Activated T-helper 2 cell treated with anti-CD3 and anti-CD28 coated beads, Interferon-gamma antibody, Interleukin-2, Interleukin-4, amounts not matched to agents 10 μg/mL and 5 μg/mL and 100 μg/mL, durations not matched to agents 14 hours and 24 hours and 36 hours (primary cell): ENCODE results near the gene STX4. TPM values are rescaled to one million over a fixed set of nuclear protein-coding genes. Genes with fewer than 3 reads are reported as not detected.
A peak's percentile ranks its signal among the peaks of the same experiment; 100 is the strongest.

Source experiments
- DNase-seq: peaks from one replicate; pipeline ENCODE4 v3.0.0; 2021; ENCODE audit warnings: low spot score
- H3K27ac Mint-ChIP-seq: one replicate; pipeline ENCODE4 v1.8.0; 2021; ENCODE audit warnings: mixed read lengths
- H3K27me3 Mint-ChIP-seq: one replicate; pipeline ENCODE4 v1.8.0; 2021; ENCODE audit warnings: low read depth, mixed read lengths
- H3K36me3 Mint-ChIP-seq: one replicate; pipeline ENCODE4 v1.8.0; 2021; ENCODE audit warnings: low read depth, mixed read lengths
- H3K4me1 Mint-ChIP-seq: one replicate; pipeline ENCODE4 v1.8.0; 2021; ENCODE audit warnings: low read depth, mixed read lengths
- H3K4me3 Mint-ChIP-seq: one replicate; pipeline ENCODE4 v1.8.0; 2021; ENCODE audit warnings: low read depth, mild to moderate bottlenecking, moderate library complexity, mixed read lengths
- H3K9me3 Mint-ChIP-seq: one replicate; pipeline ENCODE4 v1.8.0; 2021; ENCODE audit warnings: mixed read lengths
- intact Hi-C: fragments of 100-400 bp; cut with micrococcal nuclease; formaldehyde crosslinking; loops from one replicate; pipeline ENCODE4 v1.15.1; 2023
- total RNA-seq: library from RNA; stranded (reverse); gene quantifications from 2 replicates; pipeline ENCODE4 v1.2.3, GENCODE V29; 2022

Gene STX4
- total RNA-seq: 48.2 and 51.8 TPM in 2 replicates

GRCh38 chr16:31032736-31033708, at the start of gene STX4:
Gene STX4, plus strand, starts transcription at chr16:31033558. Its CDS starts 248 bp downstream, at chr16:31033806.
- no peaks in the 10 kb centered on the region for H3K27me3 Mint-ChIP-seq
- DNase-seq: peak; percentile 97
- peak within 1 kb of the TSS; percentile 87 for H3K4me3 Mint-ChIP-seq
- H3K27ac Mint-ChIP-seq: peak within 1 kb of the TSS; percentile 89
- intact Hi-C loops: loop anchor here (1.0 to 2.0 kb wide), 5 partner anchors 36 to 110 kb away; partner anchors contain the start of genes FBXL19, KAT8, VKORC1 and ZNF646
- H3K9me3 Mint-ChIP-seq: no peaks in the 10 kb centered on the region
- H3K36me3 Mint-ChIP-seq: peaks cover 17% of the 10 kb centered on the region
- H3K4me1 Mint-ChIP-seq: peaks cover 16% of the 10 kb centered on the region

GRCh38 chr16:30983898-30984610, 49.3 kb upstream of the STX4 start:
- H3K9me3 Mint-ChIP-seq: no peaks in the 10 kb centered on the region
- H3K27me3 Mint-ChIP-seq: no peaks in the 10 kb centered on the region
- H3K36me3 Mint-ChIP-seq: peaks cover 26% of the 10 kb centered on the region
- H3K4me3 Mint-ChIP-seq: no peak overlapping the region
- intact Hi-C loops: loop anchor here (2.0 kb wide), 1 partner anchor 111 kb away; the partner anchor contains the start of gene VKORC1
- H3K27ac Mint-ChIP-seq: no peak overlapping the region
- H3K4me1 Mint-ChIP-seq: peaks cover 4% of the 10 kb centered on the region
- no peak for DNase-seq

- Mint-ChIP-seq H3K9me3 (no peaks in the 10 kb centered on the region), H3K27ac (peak within 1 kb of the TSS; percentile 33), H3K27me3 (no peaks in the 10 kb centered on the region), H3K36me3 (peaks cover 26% of the 10 kb centered on the region), H3K4me1 (peaks cover 4% of the 10 kb centered on the region), H3K4me3 (peak within 1 kb of the TSS; percentile 8)
- peak; percentile 69 for DNase-seq
- intact Hi-C loops: loop anchor here (2.0 to 5.0 kb wide), 2 partner anchors 110 to 882 kb away; partner anchors contain the start of gene VKORC1
Measured at GRCh38 chr16:30984669-30985400, 48.5 kb upstream of the STX4 start, which contains the start of gene HSD3B7. Gene HSD3B7, plus strand, starts transcription at chr16:30985207. Its CDS starts 452 bp downstream, at chr16:30985659.

- Mint-ChIP-seq H3K9me3 (no peaks in the 10 kb centered on the region), H3K36me3 (peaks cover 21% of the 10 kb centered on the region), H3K4me1 (peaks cover 4% of the 10 kb centered on the region), H3K4me3 (no peak overlapping the region), H3K27ac (peak overlapping the region; percentile 33), H3K27me3 (no peaks in the 10 kb centered on the region)
- intact Hi-C loops: loop anchor here (2.0 to 5.0 kb wide), 2 partner anchors 109 to 882 kb away; partner anchors contain the start of gene VKORC1
- DNase-seq: no peak
Measured at GRCh38 chr16:30985401-30986128, 47.8 kb upstream of the STX4 start.

GRCh38 chr16:30986129-30986991, 47.0 kb upstream of the STX4 start:
- H3K27me3 Mint-ChIP-seq: no peaks in the 10 kb centered on the region
- intact Hi-C loops: loop anchor here (5.0 kb wide), 1 partner anchor 881 kb away; no protein-coding TSS in a partner anchor
- no peak overlapping the region for H3K27ac Mint-ChIP-seq
- peaks cover 4% of the 10 kb centered on the region for H3K4me1 Mint-ChIP-seq
- no peak for DNase-seq
- H3K9me3 Mint-ChIP-seq: no peaks in the 10 kb centered on the region
- peaks cover 17% of the 10 kb centered on the region for H3K36me3 Mint-ChIP-seq
- H3K4me3 Mint-ChIP-seq: no peak overlapping the region

GRCh38 chr16:30987581-30988190, 45.7 kb upstream of the STX4 start:
- Mint-ChIP-seq H3K27ac (no peak overlapping the region), H3K9me3 (no peaks in the 10 kb centered on the region), H3K4me3 (no peak overlapping the region), H3K27me3 (no peaks in the 10 kb centered on the region), H3K4me1 (peaks cover 5% of the 10 kb centered on the region), H3K36me3 (peaks cover 7% of the 10 kb centered on the region)
- intact Hi-C loops: loop anchor here (5.0 kb wide), 1 partner anchor 880 kb away; no protein-coding TSS in a partner anchor
- no peak for DNase-seq

- Mint-ChIP-seq H3K9me3 (no peaks in the 10 kb centered on the region), H3K27me3 (no peaks in the 10 kb centered on the region), H3K36me3 (no peaks in the 10 kb centered on the region), H3K4me1 (peaks cover 10% of the 10 kb centered on the region), H3K27ac (no peak overlapping the region), H3K4me3 (no peak overlapping the region)
- no peak for DNase-seq
- intact Hi-C loops: loop anchor here (5.0 kb wide), 1 partner anchor 878 kb away; no protein-coding TSS in a partner anchor
Measured at GRCh38 chr16:30989469-30990047, 43.8 kb upstream of the STX4 start.

GRCh38 chr16:30990105-30990504, 43.3 kb upstream of the STX4 start:
- DNase-seq: no peak
- H3K9me3 Mint-ChIP-seq: no peaks in the 10 kb centered on the region
- peaks cover 12% of the 10 kb centered on the region for H3K4me1 Mint-ChIP-seq
- H3K4me3 Mint-ChIP-seq: no peak overlapping the region
- intact Hi-C loops: no loop called here
- no peaks in the 10 kb centered on the region for H3K27me3 Mint-ChIP-seq
- H3K27ac Mint-ChIP-seq: no peak overlapping the region
- H3K36me3 Mint-ChIP-seq: no peaks in the 10 kb centered on the region

GRCh38 chr16:30991052-30991451, 42.3 kb upstream of the STX4 start:
- intact Hi-C loops: no loop called here
- Mint-ChIP-seq H3K9me3 (no peaks in the 10 kb centered on the region), H3K36me3 (no peaks in the 10 kb centered on the region), H3K27me3 (no peaks in the 10 kb centered on the region), H3K4me3 (no peak overlapping the region), H3K27ac (no peak overlapping the region), H3K4me1 (peaks cover 11% of the 10 kb centered on the region)
- no peak for DNase-seq

- intact Hi-C loops: no loop called here
- H3K27ac Mint-ChIP-seq: no peak overlapping the region
- peaks cover 2% of the 10 kb centered on the region for H3K27me3 Mint-ChIP-seq
- DNase-seq: no peak
- H3K4me3 Mint-ChIP-seq: no peak overlapping the region
- no peaks in the 10 kb centered on the region for H3K9me3 Mint-ChIP-seq
- H3K4me1 Mint-ChIP-seq: peaks cover 13% of the 10 kb centered on the region
- no peaks in the 10 kb centered on the region for H3K36me3 Mint-ChIP-seq
Measured at GRCh38 chr16:30992276-30992780, 41.0 kb upstream of the STX4 start.
